GM19240 (cell line): Measurements from ENCODE around the gene TMEM52B.

Experiments used
- DNase-seq: peaks from one replicate; pipeline ENCODE4 v3.0.0; 2011; ENCODE audit warnings: low spot score; ENCODE audit not compliant: insufficient read length

Gene TMEM52B

GRCh38 chr12:10178821-10179220, at the start of gene TMEM52B:
TMEM52B (plus strand) TSS chr12:10179032; CDS start chr12:10179575, 543 bp downstream.
- no peak for DNase-seq

GRCh38 chr12:10130042-10130441, 48.8 kb upstream of the TMEM52B start, which contains the start of gene CLEC7A:
CLEC7A (minus strand) TSS chr12:10130199; CDS start chr12:10130082, 117 bp downstream.
- no peak for DNase-seq

- no peak for DNase-seq
These were observed 47.6 kb upstream of the TMEM52B start for GRCh38 chr12:10131111-10131690.

- DNase-seq, result no peak
These were observed 45.9 kb upstream of the TMEM52B start for GRCh38 chr12:10132850-10133370.

- no peak for DNase-seq
These were observed 43.7 kb upstream of the TMEM52B start for GRCh38 chr12:10135126-10135525.

GRCh38 chr12:10136637-10137205, 42.1 kb upstream of the TMEM52B start:
- DNase-seq, result no peak

GRCh38 chr12:10140001-10140400, 38.8 kb upstream of the TMEM52B start:
- peak; percentile 11 for DNase-seq

GRCh38 chr12:10142976-10143589, 35.7 kb upstream of the TMEM52B start:
- DNase-seq, result no peak

GRCh38 chr12:10147714-10148403, 31.0 kb upstream of the TMEM52B start:
- no peak for DNase-seq

GRCh38 chr12:10151621-10152020, 27.2 kb upstream of the TMEM52B start:
- DNase-seq, result no peak

GRCh38 chr12:10153271-10154144, 25.3 kb upstream of the TMEM52B start:
- DNase-seq, result peak; percentile 9

- DNase-seq, result no peak
These were observed 24.7 kb upstream of the TMEM52B start for GRCh38 chr12:10154145-10154496.

GRCh38 chr12:10155966-10156365, 22.9 kb upstream of the TMEM52B start:
- no peak for DNase-seq

GRCh38 chr12:10158406-10158805, 20.4 kb upstream of the TMEM52B start:
- DNase-seq, result no peak

GRCh38 chr12:10159280-10159679, 19.6 kb upstream of the TMEM52B start:
- DNase-seq, result no peak

- DNase-seq, result no peak
These were observed 18.0 kb upstream of the TMEM52B start for GRCh38 chr12:10160617-10161385.

GRCh38 chr12:10163084-10163483, 15.7 kb upstream of the TMEM52B start:
- no peak for DNase-seq

GRCh38 chr12:10165421-10165820, 13.4 kb upstream of the TMEM52B start:
- no peak for DNase-seq

- DNase-seq, result no peak
These were observed 11.2 kb upstream of the TMEM52B start for GRCh38 chr12:10167599-10167998.

GRCh38 chr12:10169104-10169503, 9.7 kb upstream of the TMEM52B start:
- DNase-seq, result no peak
